OCI-LY3 (cell line): ENCODE measurements around the gene P4HTM.

Experiments used
- EZH2phosphoT487 ChIP-seq: fragments of 200-600 bp; shearing (Covaris generic); IDR thresholded peaks from 2 replicates; pipeline ENCODE4 v1.6.1; 2018; ENCODE audit warnings: antibody characterized with exemption, mixed run types, low read depth
- TF ChIP-seq, protein P1 (sequence below): fragments of 200-600, 300-600 bp; sonication (generic); IDR thresholded peaks from 2 replicates; pipeline ENCODE4 v1.5.1; 2014; ENCODE audit warnings: antibody characterized with exemption, low read length, low read depth

DNA sequence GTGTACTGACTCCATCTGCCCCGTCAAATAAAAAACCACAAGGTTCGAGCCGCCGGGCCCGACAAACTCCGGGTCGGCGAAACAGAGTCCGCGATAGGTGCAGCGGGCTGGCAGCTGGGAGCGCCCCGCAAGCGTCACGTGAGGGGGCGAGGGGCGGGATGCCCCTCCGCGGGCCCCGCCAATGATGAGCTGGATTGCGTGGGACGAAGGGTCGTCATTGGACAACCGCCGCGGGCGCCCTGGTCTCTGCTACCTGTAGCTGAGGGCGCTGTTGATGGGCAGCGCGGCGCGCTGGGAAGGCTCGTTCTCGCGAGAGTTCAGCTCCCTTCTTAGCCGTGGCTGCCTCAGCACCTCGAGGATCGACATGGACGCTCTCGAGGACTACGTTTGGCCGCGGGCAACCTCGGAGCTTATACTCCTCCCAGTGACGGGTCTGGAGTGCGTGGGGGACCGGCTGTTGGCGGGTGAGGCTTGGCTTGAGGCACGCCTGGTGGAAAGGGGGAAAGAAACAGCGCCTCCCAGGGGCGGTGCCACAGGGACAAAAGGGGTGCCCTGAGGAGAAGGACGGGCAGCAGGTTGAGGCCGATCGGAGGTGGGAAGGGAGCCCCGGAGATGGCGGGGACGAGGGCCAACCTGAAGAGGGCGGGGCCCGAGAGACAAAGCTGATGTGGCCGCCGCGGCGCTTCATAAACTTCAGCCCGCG is 17.2 kb downstream of the P4HTM start, which contains the start of gene WDR6:
- TF ChIP-seq, protein P1, sequence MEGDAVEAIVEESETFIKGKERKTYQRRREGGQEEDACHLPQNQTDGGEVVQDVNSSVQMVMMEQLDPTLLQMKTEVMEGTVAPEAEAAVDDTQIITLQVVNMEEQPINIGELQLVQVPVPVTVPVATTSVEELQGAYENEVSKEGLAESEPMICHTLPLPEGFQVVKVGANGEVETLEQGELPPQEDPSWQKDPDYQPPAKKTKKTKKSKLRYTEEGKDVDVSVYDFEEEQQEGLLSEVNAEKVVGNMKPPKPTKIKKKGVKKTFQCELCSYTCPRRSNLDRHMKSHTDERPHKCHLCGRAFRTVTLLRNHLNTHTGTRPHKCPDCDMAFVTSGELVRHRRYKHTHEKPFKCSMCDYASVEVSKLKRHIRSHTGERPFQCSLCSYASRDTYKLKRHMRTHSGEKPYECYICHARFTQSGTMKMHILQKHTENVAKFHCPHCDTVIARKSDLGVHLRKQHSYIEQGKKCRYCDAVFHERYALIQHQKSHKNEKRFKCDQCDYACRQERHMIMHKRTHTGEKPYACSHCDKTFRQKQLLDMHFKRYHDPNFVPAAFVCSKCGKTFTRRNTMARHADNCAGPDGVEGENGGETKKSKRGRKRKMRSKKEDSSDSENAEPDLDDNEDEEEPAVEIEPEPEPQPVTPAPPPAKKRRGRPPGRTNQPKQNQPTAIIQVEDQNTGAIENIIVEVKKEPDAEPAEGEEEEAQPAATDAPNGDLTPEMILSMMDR = peak; percentile 63
- TF ChIP-seq EZH2phosphoT487 = no peak
